Activated effector memory CD4-positive, alpha-beta T cell treated with Interleukin-2 at 50 U/mL for 16 hours (primary cell): ENCODE data around the gene ZNF438.

Experiments used
- DNase-seq: peaks from one replicate; pipeline ENCODE4 v3.0.0-alpha.2; 2020

ZNF438 gene

DNA sequence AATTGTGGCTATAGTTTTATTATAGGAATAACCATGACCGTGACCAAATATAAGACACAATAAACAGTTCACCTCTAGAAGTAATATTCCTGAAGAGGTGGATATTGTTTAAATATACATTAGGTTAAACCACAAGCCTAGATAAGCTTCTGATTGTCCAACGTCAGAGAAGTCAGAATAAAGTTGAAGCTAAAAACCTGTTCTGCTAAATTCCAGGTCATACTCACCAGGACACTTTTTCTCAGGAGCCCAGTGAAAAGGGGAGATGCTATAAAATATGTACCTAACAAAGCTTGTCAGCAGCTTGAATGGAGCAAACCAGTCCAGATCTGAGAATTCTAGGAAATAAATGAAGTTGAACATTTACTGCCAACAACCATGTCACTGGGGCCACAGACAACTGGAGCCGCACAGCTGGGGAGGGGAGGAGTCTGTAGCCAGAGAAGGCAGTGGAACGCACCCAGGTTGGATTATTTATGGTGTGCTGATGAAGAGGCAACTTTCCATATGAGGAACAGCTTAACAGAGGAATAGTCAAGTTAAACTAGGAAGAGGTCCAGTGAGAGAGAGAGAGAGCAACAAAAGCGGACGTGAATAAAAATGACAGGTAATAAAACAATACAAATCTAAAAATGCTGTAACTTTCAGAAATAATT is 191.1 kb downstream of the ZNF438 start:
- DNase-seq: no peak

DNA sequence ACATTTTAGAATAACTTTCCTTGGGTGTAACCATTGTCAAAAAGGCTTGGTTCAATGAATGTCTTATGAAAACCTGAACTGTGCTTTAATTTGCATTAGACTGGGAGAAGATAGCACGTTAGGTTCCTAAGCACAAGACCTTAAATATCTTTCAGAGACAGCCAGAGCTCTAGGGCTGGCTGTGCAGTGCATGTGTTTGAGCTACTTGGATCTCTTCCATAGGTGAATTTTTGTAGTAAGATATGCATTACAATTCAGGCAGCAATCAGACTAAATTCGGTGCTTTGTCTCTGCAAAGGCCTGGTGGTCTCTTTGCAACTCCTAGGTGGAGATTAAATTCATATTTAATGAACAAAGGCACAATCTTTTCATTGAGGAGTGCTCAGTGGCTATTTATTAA is 192.0 kb downstream of the ZNF438 start:
- DNase-seq: no peak

DNA sequence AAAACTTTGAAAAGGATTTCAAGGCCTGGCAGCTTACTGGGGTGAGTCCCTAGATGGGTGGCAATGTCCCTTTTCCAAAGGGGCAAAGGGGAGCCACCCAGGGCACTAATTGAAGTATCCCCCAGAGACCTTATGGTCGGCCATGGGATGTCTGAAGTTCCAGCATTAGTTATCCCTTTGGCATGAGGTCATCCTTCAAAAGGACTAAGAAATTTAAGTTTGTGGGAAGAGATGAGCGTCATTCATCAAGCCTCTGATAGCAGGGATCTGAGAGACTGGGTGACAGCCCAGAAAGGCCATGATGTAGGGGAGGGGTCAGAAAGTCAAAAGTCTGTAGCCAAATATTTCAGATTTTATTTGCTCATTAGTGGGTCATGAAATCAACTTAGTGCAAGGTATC is 195.3 kb downstream of the ZNF438 start:
- DNase-seq: no peak

DNA sequence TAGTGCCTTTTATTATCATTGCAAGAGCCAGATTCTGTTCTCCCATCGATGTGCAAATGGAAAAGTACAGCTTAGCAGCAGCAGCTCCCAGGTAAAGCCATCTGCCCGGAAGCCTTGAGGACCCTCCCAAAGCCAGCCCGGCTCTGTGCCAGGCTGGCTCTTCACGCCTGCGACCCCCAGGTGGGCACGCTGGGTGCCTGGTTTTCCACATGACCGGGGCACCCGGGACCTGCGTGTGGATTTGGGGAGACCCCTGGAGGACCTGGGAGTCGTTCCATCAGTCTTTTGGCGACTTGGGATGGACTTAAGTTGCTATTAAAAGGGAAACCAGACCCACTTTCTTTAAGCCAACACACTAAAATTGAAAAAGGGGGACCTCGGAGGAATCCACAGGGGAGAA is 196.5 kb downstream of the ZNF438 start:
- no peak for DNase-seq

DNA sequence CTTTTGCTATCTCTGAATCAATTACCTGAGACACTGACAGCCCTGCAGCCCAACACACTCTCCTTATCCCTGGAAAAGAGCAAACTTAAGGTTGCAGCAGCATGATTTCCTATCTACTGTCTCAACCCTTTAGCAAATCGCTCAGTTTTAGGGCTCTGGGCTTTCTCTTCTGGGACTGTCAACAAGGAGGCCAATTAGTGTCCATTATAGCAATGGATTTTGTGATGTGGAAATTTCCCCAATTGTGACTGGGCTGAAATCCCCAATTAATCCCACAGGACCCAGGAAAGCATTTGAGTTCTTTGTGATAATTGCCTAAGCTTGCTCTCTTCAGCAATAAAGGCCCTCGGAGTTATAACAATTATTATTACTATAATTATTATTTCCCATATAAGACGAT is 197.0 kb downstream of the ZNF438 start:
- DNase-seq: no peak

DNA sequence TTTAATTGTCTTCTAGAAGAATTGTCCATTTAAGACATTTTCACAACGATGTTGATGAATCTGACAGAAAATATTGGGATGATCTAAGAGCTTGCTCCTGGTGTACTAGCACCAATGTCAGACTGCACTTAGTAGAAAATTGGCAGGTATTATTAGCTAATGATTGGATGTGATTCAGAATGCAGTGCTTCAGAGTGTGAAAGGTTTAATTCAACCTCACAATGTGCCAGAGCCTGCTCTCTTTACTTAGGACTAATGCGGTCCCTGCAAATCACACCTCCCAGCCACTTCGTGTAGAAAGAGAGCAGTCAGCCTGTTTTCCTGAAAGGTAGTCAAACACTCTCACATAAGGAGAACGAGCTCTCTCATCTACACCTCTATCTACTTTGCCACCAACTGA is 197.5 kb downstream of the ZNF438 start:
- no peak for DNase-seq

DNA sequence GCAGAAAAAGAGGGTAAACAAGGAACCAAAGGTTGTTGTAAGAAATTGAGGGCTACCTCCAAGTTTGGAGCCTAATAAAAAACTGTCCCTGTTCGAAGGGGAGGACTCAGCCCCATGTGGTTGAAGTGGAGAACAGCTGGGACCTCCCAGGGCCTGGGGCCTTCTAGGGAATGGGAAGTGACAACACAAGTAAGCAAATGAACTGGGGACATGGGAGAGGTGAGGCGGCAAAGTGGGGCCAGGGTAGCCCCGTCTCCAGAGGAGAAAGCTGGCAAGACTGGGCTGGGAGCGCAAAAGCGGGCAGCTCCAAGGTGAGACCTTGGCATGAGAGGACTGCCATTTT is 198.1 kb downstream of the ZNF438 start:
- no peak for DNase-seq

DNA sequence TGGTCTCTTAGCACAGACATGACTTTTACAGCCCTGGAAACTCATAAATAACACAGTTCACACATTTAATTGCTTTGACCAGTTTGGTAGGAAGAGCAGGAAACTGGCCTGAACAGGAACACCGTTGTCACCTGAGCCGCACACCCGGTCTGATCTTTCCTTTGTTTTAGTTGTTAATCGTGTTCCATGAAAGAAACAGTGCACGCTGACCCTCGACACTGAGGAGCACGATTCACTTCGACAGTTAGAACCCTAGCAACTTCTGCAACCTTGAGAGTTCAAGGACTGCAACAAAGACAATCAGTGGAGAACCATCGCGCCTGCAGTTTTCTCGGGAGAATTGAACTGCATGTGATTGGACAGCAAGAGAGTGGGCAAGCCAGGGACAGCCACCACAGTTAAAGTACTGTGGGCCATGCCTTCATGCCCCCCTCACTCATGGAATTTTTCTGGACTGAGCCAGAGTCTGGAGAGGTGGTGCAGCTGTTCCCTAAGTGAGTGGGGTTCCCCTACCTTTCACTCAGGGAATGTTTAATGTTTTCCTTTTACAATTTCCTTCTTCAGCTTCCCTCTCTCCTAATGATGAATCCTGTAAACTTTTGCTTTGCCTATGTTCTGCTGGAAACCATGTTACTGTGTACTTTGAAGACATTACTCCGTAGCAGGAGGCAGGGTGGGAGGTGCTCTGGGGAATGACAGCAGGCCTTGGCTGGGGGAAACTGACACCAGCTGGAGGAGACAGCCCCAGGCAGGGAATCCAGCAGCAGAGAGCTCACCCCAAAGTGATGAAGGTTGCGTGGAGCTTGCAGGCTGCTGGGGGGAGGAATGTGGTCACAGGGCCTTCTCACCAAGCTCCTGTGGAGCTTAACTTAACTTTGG is 198.7 kb downstream of the ZNF438 start:
- no peak for DNase-seq

DNA sequence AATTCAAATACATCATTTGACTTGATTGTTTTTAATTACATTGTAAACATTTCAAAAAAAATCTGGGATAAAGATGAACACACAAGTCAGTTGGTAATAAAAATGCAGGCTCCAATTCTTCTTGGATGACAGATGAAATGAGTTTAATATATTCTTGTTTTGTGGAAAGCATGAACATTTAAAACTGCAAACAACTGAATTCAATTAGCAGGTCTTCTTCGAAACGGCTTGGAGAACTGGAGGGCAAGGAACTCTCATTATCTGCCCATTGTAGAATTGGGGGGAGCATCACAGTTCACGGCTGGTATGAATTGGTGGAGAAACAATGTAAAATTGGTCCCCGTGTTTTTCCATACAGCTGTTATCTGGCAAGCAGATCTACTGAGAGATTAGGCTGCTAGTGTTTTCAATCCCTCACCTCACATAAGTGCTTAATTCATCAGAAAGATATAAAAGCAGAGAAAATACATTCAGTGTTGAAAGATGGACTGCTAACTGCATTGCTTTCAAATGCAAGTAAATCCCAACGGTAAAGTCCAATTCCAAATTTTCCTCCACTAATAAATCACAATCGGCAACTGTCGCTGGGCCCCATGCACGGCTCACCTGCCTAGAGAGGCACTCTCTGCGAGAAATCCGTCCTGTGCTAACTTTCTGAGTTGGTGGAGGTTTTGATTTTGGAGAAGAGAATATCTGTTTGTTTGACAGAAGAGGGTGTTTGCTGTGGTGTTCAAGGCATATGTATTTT is 199.5 kb downstream of the ZNF438 start:
- no peak for DNase-seq

DNA sequence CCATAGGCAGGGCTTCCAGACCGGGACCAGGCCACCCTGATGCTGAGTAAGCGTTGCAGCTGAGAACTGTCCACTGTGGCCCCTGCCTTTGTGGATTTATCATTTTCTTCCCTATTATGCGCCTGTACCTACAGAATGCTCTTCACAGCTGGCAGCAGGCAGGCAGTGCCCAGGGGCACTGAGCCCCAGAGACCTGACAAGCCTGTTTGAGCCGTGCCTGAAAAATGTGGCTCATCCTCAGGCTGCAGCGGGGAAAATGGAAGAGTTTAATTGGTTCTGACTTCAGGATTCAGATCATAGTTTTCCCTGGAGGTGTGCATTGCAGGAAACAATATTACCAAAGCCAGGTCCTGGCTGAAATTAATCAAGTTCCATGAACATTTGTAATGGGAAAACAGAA is 200.2 kb downstream of the ZNF438 start:
- no peak for DNase-seq

DNA sequence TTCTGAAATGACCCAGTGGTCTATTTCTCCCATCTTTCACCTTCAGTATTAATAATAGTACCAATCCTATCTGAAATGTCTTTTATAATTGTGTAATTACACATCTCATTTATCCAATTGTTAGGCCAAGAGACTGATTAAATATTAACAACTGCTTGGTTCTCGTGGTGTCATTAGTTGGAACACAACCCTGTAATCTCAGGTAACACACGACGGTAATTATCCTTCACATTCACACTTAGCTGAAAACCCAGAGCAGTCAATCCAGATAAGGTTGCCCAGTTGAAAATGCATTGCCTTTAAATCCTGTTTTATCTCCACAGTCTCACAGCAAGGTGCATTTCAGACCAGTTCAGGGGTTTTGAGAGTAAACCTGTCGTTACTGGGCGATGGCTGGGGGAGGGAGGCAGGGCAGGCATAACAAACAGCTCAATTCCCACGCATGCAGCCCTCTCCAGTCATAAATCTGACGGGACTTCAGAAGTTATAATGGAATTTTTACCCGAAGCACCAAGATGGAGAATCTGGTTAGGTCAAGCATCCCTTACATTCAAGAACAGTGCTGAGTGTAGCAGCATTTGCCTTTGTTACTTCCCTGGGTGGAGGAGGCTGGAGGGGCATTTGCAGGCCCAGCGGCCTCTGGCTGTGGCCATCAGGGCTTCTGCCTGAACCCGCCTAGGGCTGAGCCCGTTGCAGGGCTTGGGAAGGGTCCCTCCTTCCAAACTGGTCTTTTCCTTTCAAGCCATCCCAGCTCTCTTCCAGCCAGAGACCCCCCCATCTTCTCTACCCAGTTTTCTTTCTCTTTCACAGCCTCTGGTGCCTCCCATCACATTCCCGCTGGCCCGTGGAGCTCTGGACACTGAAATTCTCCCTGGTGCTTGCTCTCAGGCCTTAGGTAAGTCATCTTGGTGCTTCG is 201.1 kb downstream of the ZNF438 start:
- DNase-seq: no peak

DNA sequence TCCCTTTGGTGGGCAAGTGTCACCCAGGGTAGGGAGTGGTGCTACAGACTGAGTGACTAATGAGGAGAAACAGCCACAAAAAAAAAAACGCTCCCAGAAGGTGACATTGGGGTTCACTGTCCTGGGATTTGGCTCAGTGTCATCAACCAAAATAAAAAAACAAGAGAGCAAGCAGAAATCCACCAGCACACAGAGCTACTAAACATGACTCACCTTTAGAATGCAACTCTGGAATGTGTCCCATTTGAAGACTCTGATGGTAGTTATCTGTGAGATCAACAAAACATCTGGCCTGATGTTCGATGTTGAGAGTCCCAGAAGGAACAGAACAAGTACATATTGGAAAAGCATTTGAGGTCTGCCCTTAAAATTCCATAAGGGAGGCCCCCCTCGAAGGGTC is 201.8 kb downstream of the ZNF438 start:
- DNase-seq: no peak

DNA sequence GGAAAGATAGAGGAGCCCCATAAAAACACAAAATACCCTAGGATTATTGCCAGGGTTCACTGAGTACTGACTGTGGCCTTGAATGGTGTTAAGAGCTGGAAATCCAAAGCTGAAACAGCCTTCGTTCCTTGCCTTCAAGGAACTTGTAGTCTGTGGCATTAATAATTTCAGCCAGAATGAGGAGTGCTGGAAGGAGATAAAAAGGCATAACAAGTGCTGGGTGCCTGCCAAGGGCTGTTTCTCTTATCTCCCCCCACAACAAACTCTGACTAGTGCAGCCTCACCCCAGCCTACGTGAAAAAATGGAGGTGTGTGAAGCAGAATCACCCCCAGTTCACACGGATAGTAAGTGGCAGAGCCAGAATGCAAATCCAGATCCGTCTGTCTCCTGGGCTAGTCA is 203.0 kb downstream of the ZNF438 start:
- DNase-seq: no peak

DNA sequence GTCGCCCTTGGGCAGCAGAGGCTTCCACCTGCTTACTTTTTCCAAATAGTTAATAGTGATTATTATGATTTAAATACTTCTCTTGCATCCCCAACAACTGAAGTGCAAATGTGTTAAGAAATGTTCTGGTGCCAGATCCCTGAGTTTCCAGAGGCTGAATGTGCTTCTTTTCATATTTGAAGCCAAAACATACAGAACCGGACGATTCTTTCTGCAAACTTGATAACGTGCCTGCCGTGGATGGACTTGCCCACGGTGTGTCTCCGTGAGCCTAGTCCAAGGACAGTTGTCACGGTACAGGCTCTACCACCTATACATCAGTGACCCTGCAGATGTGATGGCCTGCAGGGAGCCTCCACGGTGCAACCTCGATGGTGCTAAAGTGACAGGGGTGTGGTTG is 203.5 kb downstream of the ZNF438 start:
- DNase-seq: no peak

DNA sequence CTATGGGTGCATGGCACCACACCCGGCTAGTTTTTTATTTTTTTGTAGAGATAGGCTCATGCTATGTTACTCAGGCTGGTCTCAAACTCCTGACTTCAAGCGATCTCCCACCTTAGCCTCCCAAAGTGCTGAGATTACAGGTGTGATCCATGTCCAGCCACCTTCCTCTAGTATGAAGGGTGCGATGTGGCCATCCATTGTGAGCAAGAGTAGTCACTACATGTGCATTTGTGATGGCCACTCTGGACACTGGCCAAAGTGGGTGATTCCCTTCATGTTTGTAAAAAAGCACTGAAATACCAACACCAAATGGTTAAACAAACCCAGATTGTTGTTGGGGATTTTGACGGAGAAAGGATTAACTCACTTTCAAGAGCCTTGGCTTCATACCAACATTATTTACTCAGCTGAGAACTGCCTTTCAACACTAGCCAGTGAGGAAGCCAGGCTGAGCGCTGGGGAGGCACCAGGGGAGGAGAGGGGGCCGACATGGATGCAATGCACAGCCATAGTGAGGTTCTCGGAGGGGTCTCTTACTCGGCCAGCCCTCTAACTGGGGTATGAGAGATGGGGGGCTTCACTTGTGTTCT is 204.0 kb downstream of the ZNF438 start:
- no peak for DNase-seq

DNA sequence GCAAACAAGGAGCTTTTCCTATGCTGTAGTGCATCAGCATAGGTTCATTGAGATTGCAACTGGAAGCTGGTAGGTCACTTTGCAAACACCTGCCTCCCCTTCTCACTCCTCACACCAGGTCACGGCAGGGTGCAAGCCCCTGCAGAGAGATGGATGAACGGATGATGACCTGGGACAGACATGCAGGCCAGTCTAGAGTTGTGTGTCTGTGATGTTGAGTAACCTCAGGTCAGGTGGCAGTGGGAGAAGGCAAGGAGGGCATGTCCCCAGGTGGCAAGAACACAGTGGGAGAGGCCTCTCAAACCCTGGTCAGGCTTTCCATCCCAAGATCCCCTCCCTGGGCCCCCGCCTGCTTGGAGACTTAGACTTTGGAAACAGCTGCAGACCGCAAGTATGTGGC is 205.0 kb downstream of the ZNF438 start:
- no peak for DNase-seq

DNA sequence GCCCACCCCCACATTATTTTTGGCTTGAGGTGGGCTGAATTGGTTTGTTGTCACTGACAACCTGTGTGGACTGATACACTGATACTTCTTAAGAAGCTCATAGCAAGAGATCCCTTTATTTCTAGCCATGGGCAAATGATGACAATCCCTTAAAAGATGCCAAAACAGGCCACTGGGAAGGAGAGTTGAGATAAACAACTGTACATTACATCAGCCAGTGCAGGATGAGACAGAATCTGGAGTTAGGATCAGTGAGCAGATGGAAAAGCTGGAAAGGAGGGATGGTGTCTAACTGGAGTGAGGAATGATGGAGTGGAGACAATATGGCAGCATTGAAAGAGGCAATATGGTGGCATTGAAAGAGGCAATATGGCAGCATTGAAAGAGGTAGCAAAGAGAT is 206.2 kb downstream of the ZNF438 start:
- DNase-seq: no peak

DNA sequence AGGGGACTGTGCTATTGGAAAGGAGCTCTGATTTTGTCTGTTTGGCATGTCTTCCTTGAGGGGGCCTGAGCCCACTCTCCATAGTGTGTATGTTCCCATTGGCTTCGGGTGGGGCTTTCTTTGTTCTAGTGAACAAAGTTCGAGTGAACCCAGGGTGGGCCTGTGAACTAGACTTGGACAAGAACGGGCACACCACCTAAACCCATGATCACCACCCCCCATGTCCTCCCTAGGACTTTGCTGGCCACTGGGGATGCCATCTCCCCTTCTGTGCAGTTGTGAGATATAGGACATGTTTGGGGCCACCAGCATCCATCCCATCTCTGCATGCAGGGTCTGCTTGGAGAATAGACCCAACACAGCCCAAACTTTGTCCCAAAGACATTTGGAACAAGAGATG is 206.6 kb downstream of the ZNF438 start:
- no peak for DNase-seq

DNA sequence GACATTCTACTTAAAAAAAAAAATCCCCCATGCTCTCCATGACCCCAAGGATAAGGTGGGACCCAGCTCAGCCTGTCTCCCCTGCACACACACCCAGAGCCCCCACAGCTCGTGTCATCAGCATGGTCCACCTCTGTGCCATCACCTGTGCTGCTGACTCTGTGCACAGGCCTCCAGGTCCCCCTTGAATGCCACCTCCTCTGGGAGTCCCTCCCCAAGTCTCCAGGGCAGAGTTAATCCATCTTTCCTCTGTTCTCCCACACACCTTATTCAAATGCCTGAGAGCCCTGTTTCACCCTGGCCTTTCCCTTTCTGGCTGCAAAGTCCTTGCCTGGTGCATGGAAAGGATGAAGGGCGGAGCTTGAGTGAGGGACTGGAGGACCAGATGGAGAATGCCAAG is 208.0 kb downstream of the ZNF438 start:
- no peak for DNase-seq

DNA sequence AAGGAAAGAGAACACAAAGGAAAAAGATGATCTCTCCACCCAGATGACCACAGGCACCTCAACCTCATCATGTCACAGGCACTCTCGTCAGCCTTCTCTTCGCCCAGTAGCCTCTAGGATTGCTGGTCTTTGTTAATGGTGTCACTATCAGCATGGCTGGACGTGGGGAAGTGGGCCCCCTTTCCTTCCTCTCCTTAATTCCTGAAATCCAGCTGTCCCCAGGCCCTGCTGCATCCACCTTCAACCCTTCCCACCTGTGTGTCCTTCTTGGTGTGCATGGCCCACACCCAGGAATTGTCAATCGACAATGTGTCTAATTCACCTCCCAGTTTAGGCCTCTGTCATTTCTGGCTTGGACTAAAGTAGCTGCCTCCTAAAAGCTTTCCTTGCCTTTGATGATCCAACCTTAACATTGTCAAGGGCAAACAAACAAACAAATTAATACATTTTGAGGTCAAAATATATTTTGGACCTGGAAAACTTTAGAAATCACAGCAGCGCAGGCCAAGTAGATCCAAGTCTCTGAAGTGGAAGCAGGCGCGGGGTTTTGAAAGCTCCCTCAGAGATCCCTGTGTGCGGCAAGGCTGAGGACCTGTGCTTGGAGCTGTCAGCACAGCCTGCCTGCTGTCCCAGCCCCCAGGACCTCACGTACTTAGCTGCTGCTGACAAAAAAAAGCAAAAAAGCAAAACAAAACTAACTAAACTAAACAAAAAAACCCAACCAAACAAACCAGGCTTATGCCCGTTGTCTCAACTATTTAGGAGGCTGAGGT is 208.8 kb downstream of the ZNF438 start:
- DNase-seq: no peak

DNA sequence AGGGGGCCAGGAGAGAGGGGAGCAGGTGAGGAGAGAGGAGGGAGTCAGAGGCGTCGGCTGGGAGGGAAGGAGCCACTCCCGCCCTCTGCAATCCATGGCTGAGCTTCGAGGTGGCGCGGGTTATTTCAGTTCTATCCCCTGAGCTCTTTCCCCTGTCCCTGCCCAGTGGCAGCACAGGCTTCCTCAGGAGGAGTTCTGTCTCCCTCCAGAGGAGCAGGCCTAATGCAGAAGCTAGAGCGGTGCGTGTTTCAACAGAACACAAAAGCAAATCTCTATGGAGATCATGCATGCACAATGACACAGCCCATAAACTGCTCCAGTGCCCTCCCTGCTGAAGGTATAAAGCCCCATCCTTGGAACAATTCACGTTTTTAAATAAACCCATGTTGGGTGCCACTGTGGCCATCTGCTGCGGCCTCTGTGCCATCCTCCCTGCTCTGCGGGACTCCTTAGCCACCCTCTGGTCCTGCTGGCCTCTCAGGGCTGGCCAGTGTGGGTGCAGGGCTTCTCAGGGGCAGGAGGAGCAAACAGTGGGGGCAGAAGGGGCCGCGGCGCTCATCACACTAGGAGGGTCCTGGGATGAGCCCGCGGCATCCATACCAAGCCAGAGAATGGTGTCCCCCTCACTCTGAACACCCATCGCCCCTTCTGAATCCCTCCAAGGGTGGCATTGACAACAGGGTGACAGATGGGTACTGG is 209.5 kb downstream of the ZNF438 start:
- DNase-seq: no peak
